Measurements from ENCODE around the gene RHOD.

GRCh38 chr11:67120881-67121710 lies 64.4 kb downstream of the RHOD start:
- no peak for TF ChIP-seq ZNF274 (IDR thresholded peaks at IDR 0.05; ENCODE audit: insufficient read depth, insufficient read length)
- 0 out of 4 replicates have a peak, but pooled peaks of 1 of the 2 experiments have one; percentile 42 for TF ChIP-seq SRF (IDR thresholded peaks at IDR 0.05; ENCODE audit: low read depth in 2 of 2, low read length in 2 of 2)
- TF ChIP-seq CTCF (IDR thresholded peaks at IDR 0.05 in 2 of 3, conservative IDR thresholded peaks at IDR 0.05 in 1 of 3; ENCODE audit: control insufficient read depth in 2 of 3, extremely low read depth in 1 of 3, insufficient read depth in 1 of 3, low read depth in 3 of 3, low read length in 3 of 3), result no peak
- no peak for TF ChIP-seq REST (IDR thresholded peaks at IDR 0.05; ENCODE audit: low read depth, low read length)
- no peak for TF ChIP-seq ATF3 (IDR thresholded peaks at IDR 0.05; ENCODE audit: borderline replicate concordance, extremely low read depth, low read depth, low read length)
- TF ChIP-seq KLF5 (IDR thresholded peaks at IDR 0.05; ENCODE audit: partially characterized antibody), result no peak
- no peak for TF ChIP-seq ZNF217 (IDR thresholded peaks at IDR 0.05)
- no peak for TF ChIP-seq MLLT1 (IDR thresholded peaks at IDR 0.05)
- peak in 1 of 2 experiments; percentile 63; a peak in 1 of 4 replicates for TF ChIP-seq EP300 (IDR thresholded peaks at IDR 0.05; ENCODE audit: borderline replicate concordance in 1 of 2, control insufficient read depth in 1 of 2, low read depth in 2 of 2, low read length in 2 of 2)
